H9 (cell line): Measurements from ENCODE around the gene SART1. TPM values are rescaled to one million over a fixed set of nuclear protein-coding genes. Genes with fewer than 3 reads are reported as not detected.

Experiments
- DNase-seq: peaks from one replicate; pipeline ENCODE4 v3.0.0-alpha.2; 2017
- H2AFZ ChIP-seq: one replicate; pipeline ENCODE4 v1.6.1; 2013; ENCODE audit warnings: mild to moderate bottlenecking, low read length, control low read depth, moderate library complexity
- H2AK5ac ChIP-seq: 2 replicates; pipeline ENCODE4 v1.6.1; 2013; ENCODE audit warnings: low read length, control low read depth, mixed read lengths; ENCODE audit not compliant: insufficient read length
- H2BK120ac ChIP-seq: one replicate; pipeline ENCODE4 v1.6.1; 2013; ENCODE audit warnings: low read depth, mild to moderate bottlenecking, low read length, control low read depth, inconsistent platforms; ENCODE audit not compliant: poor library complexity, severe bottlenecking
- H2BK12ac ChIP-seq: 2 replicates; pipeline ENCODE4 v1.6.1; 2013; ENCODE audit warnings: low read length, control low read depth, mixed read lengths, low read depth; ENCODE audit not compliant: insufficient read length
- H2BK15ac ChIP-seq: 2 replicates; pipeline ENCODE4 v1.6.1; 2013; ENCODE audit warnings: low read depth, low read length, control low read depth
- H2BK20ac ChIP-seq: one replicate; pipeline ENCODE4 v1.6.1; 2013; ENCODE audit warnings: low read depth, mild to moderate bottlenecking, low read length, control low read depth, inconsistent platforms; ENCODE audit not compliant: poor library complexity, severe bottlenecking
- H2BK5ac ChIP-seq: 2 replicates; pipeline ENCODE4 v1.6.1; 2013; ENCODE audit warnings: low read length, control low read depth, mixed read lengths; ENCODE audit not compliant: insufficient read length
- H3K14ac ChIP-seq: 2 replicates; pipeline ENCODE4 v1.6.1; 2013; ENCODE audit warnings: low read length, control low read depth; ENCODE audit not compliant: insufficient read depth
- H3K18ac ChIP-seq: 2 replicates; pipeline ENCODE4 v1.6.1; 2013; ENCODE audit warnings: low read depth, mild to moderate bottlenecking, mixed read lengths, low read length, control low read depth; ENCODE audit not compliant: insufficient read length
- H3K23ac ChIP-seq: 2 replicates; pipeline ENCODE4 v1.6.1; 2013; ENCODE audit warnings: low read length, control low read depth, mixed read lengths, low read depth; ENCODE audit not compliant: insufficient read length
- H3K23me2 ChIP-seq: 2 replicates; pipeline ENCODE4 v1.6.1; 2013; ENCODE audit warnings: low read depth, mild to moderate bottlenecking, mixed read lengths, low read length, control low read depth; ENCODE audit not compliant: insufficient read length, poor library complexity, severe bottlenecking
- H3K27ac ChIP-seq: 2 replicates; pipeline ENCODE4 v1.5.1; 2013; ENCODE audit warnings: low read length, control low read depth, mixed read lengths, low read depth; ENCODE audit not compliant: insufficient read length
- H3K27me3 ChIP-seq: 2 replicates; pipeline ENCODE4 v1.6.1; 2013; ENCODE audit warnings: low read length, control low read depth, inconsistent platforms; ENCODE audit not compliant: insufficient read depth
- H3K4ac ChIP-seq: 2 replicates; pipeline ENCODE4 v1.6.1; 2013; ENCODE audit warnings: low read depth, mild to moderate bottlenecking, control low read depth, inconsistent platforms, low read length, moderate library complexity
- H3K4me1 ChIP-seq: 2 replicates; pipeline ENCODE4 v1.6.1; 2013; ENCODE audit warnings: low read length, control low read depth, inconsistent platforms; ENCODE audit not compliant: insufficient read depth
- H3K4me2 ChIP-seq: 2 replicates; pipeline ENCODE4 v1.6.1; 2013; ENCODE audit warnings: low read length, control low read depth, mixed read lengths; ENCODE audit not compliant: insufficient read length, insufficient read depth
- H3K56ac ChIP-seq: 2 replicates; pipeline ENCODE4 v1.6.1; 2013; ENCODE audit warnings: low read depth, mild to moderate bottlenecking, mixed read lengths, low read length, control low read depth; ENCODE audit not compliant: insufficient read length
- H3K79me1 ChIP-seq: 2 replicates; pipeline ENCODE4 v1.6.1; 2013; ENCODE audit warnings: low read depth, mild to moderate bottlenecking, moderate library complexity, low read length, control low read depth, inconsistent platforms; ENCODE audit not compliant: insufficient read depth, poor library complexity, severe bottlenecking
- H3K79me2 ChIP-seq: 2 replicates; pipeline ENCODE4 v1.6.1; 2013; ENCODE audit warnings: low read length, control low read depth, inconsistent platforms; ENCODE audit not compliant: insufficient read depth
- H3K9ac ChIP-seq: 2 replicates; pipeline ENCODE4 v1.6.1; 2013; ENCODE audit warnings: low read length, control low read depth, mixed read lengths; ENCODE audit not compliant: insufficient read length; ENCODE audit errors: extremely low read depth
- H3K9me3 ChIP-seq: one replicate; pipeline ENCODE4 v1.6.1; 2013; ENCODE audit warnings: low read depth, low read length, inconsistent platforms; ENCODE audit not compliant: control insufficient read depth
- H3T11ph ChIP-seq: one replicate; pipeline ENCODE4 v1.6.1; 2013; ENCODE audit warnings: mild to moderate bottlenecking, low read length, control low read depth, inconsistent platforms
- H4K20me1 ChIP-seq: one replicate; pipeline ENCODE4 v1.6.1; 2013; ENCODE audit not compliant: control insufficient read depth, insufficient read length, insufficient read depth
- H4K5ac ChIP-seq: 2 replicates; pipeline ENCODE4 v1.6.1; 2013; ENCODE audit warnings: low read depth, mild to moderate bottlenecking, mixed read lengths, low read length, control low read depth; ENCODE audit not compliant: insufficient read length
- H4K8ac ChIP-seq: replicated peaks from 2 replicates; pipeline ENCODE4 v1.6.1; 2013; ENCODE audit warnings: low read length, control low read depth, mixed read lengths, low read depth; ENCODE audit not compliant: insufficient read length
- H4K91ac ChIP-seq: 2 replicates; pipeline ENCODE4 v1.6.1; 2013; ENCODE audit warnings: low read depth, mild to moderate bottlenecking, moderate library complexity, mixed read lengths, low read length, control low read depth; ENCODE audit not compliant: insufficient read length
- H3K27ac Mint-ChIP-seq, 3 experiments: 2 replicates in 2 of 3; 3 replicates in 1 of 3; pipeline ENCODE4 v1.8.0; 2020 to 2021; ENCODE audit warnings: mixed read lengths in 3 of 3, mild to moderate bottlenecking in 1 of 3, moderate library complexity in 1 of 3
- H3K27me3 Mint-ChIP-seq: 2 replicates; pipeline ENCODE4 v1.8.0; 2021; ENCODE audit warnings: low read depth, mild to moderate bottlenecking, moderate library complexity, mixed read lengths
- H3K36me3 Mint-ChIP-seq, 3 experiments: 2 replicates in 2 of 3; 3 replicates in 1 of 3; pipeline ENCODE4 v1.8.0; 2020 to 2021; ENCODE audit warnings: low read depth in 3 of 3, mixed read lengths in 3 of 3; ENCODE audit not compliant: insufficient read depth in 1 of 3
- H3K4me1 Mint-ChIP-seq, 2 experiments: 2 replicates each; pipeline ENCODE4 v1.8.0; 2020; ENCODE audit warnings: mixed read lengths in 2 of 2
- H3K4me3 Mint-ChIP-seq, 2 experiments: 2 replicates in 1 of 2; 3 replicates in 1 of 2; pipeline ENCODE4 v1.8.0; 2020 to 2021; ENCODE audit warnings: mild to moderate bottlenecking in 2 of 2, mixed read lengths in 2 of 2, moderate library complexity in 1 of 2
- H3K9me3 Mint-ChIP-seq, 2 experiments: 2 replicates in 1 of 2; 3 replicates in 1 of 2; pipeline ENCODE4 v1.8.0; 2020; ENCODE audit warnings: mild to moderate bottlenecking in 2 of 2, mixed read lengths in 2 of 2, moderate library complexity in 1 of 2
- WGBS: extraction: QIAGEN DNeasy Blood & Tissue Kit; methylation state at CpG from one replicate; pipeline ENCODE4 v1.1.7; 2013; ENCODE audit warnings: missing lambda C conversion rate, low lambda C conversion rate, mixed read lengths; ENCODE audit not compliant: insufficient read length; ENCODE audit errors: extremely low coverage; 5-methylcytosine and 5-hydroxymethylcytosine counted together
- total RNA-seq: library from RNA; stranded (reverse); gene quantifications from 2 replicates; pipeline ENCODE4 v1.2.1, GENCODE V29; 2021
- TF ChIP-seq, protein P1 (sequence below): fragments of 200-600 bp; sonication (generic); conservative IDR thresholded peaks from 3 replicates; pipeline ENCODE4 v1.8.0; 2021; ENCODE audit warnings: antibody characterized with exemption, mild to moderate bottlenecking

SART1 gene
- total RNA-seq, 1 experiment from 2014 or later = 52.0 TPM

DNA sequence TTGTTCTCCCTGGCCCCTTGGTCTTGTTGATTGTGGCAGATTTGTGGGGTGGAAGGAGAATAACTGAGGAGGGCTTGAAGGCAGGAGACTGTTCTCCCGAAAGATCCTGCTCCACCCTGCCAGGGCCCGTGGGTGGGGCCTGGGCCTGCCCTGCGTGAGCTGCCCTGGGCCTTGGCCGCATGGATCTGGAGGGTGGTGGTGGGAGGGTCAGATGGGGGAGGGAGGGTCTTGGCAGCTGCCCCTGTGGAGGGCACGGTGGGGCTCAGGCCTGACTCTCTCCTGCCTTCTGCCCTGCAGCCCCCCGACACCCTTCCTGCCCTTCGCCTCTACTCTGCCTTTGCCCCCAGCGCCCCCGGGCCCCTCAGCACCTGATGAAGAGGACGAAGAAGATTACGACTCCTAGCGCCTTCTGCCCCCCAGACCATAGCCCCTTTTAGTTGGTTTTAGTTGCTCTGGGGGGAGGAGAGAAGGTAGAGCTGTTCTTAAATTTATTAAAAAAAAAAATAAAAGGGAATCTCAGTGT lies 40.4 kb upstream of the SART1 start:
- Histone ChIP-seq H3K9me3 (no peaks in the 10 kb centered on the region), H4K91ac (no peak overlapping the region), H3K23me2 (peaks cover 11% of the 10 kb centered on the region), H3K9ac (no peak overlapping the region), H2AK5ac (no peak overlapping the region), H3T11ph (no peak overlapping the region), H2AFZ (no peak overlapping the region), H3K4ac (no peak overlapping the region), H3K4me1 (no peaks in the 10 kb centered on the region), H3K27me3 (no peaks in the 10 kb centered on the region), H3K18ac (no peak overlapping the region), H3K4me2 (no peak overlapping the region), H3K14ac (no peak overlapping the region), H2BK20ac (no peak overlapping the region), H2BK5ac (no peak overlapping the region), H4K20me1 (no peaks in the 10 kb centered on the region), H4K8ac (no peak overlapping the region), H3K79me2 (no peaks in the 10 kb centered on the region), H2BK15ac (no peak overlapping the region), H2BK12ac (no peak overlapping the region), H3K23ac (no peak overlapping the region), H3K56ac (no peak overlapping the region), H2BK120ac (no peak overlapping the region), H3K79me1 (no peaks in the 10 kb centered on the region), H4K5ac (no peak overlapping the region), H3K27ac (no peak overlapping the region)
- Mint-ChIP-seq H3K9me3 (no peaks in the 10 kb centered on the region), H3K4me3 (peak overlapping the region in 1 of 2 experiments; percentile 84; a peak in 3 of 5 replicates), H3K4me1 (peaks cover 11 to 21% of the 10 kb centered on the region in 2 experiments), H3K27me3 (no peaks in the 10 kb centered on the region), H3K27ac (no peak overlapping the region), H3K36me3 (peaks cover 1 to 25% (median 23%) of the 10 kb centered on the region in 3 experiments; a peak in 6 of 7 replicates)
- no CpG with 5 or more reads among the region's 12 CpGs for WGBS
- TF ChIP-seq, protein P1, sequence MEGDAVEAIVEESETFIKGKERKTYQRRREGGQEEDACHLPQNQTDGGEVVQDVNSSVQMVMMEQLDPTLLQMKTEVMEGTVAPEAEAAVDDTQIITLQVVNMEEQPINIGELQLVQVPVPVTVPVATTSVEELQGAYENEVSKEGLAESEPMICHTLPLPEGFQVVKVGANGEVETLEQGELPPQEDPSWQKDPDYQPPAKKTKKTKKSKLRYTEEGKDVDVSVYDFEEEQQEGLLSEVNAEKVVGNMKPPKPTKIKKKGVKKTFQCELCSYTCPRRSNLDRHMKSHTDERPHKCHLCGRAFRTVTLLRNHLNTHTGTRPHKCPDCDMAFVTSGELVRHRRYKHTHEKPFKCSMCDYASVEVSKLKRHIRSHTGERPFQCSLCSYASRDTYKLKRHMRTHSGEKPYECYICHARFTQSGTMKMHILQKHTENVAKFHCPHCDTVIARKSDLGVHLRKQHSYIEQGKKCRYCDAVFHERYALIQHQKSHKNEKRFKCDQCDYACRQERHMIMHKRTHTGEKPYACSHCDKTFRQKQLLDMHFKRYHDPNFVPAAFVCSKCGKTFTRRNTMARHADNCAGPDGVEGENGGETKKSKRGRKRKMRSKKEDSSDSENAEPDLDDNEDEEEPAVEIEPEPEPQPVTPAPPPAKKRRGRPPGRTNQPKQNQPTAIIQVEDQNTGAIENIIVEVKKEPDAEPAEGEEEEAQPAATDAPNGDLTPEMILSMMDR = no peak
- no peak for DNase-seq
